ENCODE data around the gene SNAP23. TPM values are rescaled to one million over a fixed set of nuclear protein-coding genes. Genes with fewer than 3 reads are reported as not detected.
"Not testable (repeated sequence)": the region's sequence is repeated elsewhere in the genome, so short reads cannot be mapped to it uniquely, and the experiment has no call there.

Gene SNAP23
- total RNA-seq, 1 donor from 2014 or later, result 85.6 TPM

DNA sequence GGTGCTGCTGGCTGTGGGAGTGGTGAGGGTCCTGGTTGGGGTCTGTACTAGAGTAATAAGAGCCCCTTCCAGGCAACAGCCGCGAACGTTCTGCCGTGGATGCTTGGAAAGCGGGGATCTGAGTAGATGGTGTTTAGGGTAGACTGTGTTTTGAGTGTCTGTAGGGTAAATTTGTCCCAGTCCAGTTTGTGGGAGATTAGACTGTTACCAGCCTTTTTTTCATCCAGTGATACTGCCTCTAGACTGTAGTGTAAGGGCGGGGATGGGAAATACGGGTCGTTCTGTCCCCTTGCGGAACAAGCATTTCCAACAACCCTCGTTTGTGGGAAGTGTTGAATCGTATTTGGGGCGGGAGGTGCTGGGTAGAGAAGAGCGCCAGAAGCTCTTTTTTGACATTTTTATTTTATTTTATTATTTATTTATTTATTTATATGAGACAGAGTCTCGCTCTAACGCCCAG is 53.6 kb downstream of the SNAP23 start:
- Mint-ChIP-seq H3K36me3 (ENCODE audit: low read depth) (peaks cover 7% of the 10 kb centered on the region), H3K27me3 (ENCODE audit: low read depth) (no peaks in the 10 kb centered on the region), H3K9me3 (ENCODE audit: low read depth) (no peaks in the 10 kb centered on the region), H3K4me3 (ENCODE audit: unreplicated experiment) (peak overlapping the region; percentile 94), H3K27ac (ENCODE audit: unreplicated experiment) (peak overlapping the region; percentile 93), H3K4me1 (ENCODE audit: low read depth) (peaks cover 40% of the 10 kb centered on the region)
- DNase-seq (ENCODE audit: low spot score), result no peak
- TF ChIP-seq, protein P1, sequence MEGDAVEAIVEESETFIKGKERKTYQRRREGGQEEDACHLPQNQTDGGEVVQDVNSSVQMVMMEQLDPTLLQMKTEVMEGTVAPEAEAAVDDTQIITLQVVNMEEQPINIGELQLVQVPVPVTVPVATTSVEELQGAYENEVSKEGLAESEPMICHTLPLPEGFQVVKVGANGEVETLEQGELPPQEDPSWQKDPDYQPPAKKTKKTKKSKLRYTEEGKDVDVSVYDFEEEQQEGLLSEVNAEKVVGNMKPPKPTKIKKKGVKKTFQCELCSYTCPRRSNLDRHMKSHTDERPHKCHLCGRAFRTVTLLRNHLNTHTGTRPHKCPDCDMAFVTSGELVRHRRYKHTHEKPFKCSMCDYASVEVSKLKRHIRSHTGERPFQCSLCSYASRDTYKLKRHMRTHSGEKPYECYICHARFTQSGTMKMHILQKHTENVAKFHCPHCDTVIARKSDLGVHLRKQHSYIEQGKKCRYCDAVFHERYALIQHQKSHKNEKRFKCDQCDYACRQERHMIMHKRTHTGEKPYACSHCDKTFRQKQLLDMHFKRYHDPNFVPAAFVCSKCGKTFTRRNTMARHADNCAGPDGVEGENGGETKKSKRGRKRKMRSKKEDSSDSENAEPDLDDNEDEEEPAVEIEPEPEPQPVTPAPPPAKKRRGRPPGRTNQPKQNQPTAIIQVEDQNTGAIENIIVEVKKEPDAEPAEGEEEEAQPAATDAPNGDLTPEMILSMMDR (IDR thresholded peaks at IDR 0.05), result no peak

DNA sequence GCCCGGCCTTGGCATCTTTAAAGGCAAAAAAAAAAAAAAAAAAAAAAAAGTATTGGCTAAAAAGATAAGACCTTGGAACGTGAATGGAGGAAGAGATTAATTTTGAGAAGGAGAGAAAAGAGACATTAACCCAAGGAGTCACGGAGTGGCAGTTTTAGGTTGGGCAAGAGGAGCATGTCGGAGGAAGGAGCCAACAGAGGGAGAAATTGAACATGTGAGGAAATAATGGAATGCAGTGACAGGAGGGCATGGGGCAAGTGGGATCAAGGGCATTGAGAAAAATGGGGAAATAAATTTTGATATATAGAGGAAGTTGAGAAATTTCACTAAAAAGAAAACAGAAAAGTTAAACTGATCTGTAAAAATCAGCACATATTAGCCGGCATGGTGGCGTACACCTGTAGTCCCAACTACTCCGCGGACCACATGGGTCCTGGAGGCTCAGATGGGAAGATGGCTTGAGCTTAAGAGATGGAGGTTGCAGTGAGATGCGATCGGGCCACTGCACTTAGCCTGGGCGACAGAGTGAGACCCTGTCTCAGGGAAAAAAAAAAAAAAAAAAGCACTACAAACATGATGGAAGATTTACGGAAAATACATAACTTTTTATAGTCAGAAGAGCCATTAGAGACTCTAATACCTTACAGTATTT is 54.4 kb downstream of the SNAP23 start:
- Mint-ChIP-seq H3K9me3 (ENCODE audit: low read depth) (no peaks in the 10 kb centered on the region), H3K27ac (ENCODE audit: unreplicated experiment) (peak overlapping the region; percentile 8), H3K4me3 (ENCODE audit: unreplicated experiment) (peak overlapping the region; percentile 94), H3K36me3 (ENCODE audit: low read depth) (peaks cover 7% of the 10 kb centered on the region), H3K27me3 (ENCODE audit: low read depth) (no peaks in the 10 kb centered on the region), H3K4me1 (ENCODE audit: low read depth) (peaks cover 40% of the 10 kb centered on the region)
- TF ChIP-seq, protein P1 (IDR thresholded peaks at IDR 0.05), result no peak
- no peak for DNase-seq (ENCODE audit: low spot score)

DNA sequence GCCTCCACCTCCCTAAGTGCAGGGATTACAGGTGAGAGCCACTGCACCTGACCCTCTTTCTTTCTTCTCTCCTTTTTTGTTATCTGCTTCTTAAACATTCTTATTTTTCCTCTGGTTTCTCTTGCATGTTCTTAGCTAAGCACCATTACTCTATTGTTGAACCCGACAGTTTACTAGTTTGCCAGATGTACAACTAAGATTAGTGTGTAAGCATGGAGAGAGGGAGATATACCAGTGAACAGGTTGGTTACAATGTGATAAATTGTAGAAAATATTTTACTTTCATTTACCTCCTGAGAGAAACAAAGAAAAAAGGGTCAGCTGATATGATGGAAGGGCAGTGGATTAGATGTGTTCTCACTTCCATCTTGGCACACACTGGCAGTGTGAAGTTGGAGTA is 58.1 kb downstream of the SNAP23 start:
- DNase-seq (ENCODE audit: low spot score), result no peak
- no peaks in the 10 kb centered on the region for H3K36me3 Mint-ChIP-seq (ENCODE audit: low read depth)
- H3K27ac Mint-ChIP-seq (ENCODE audit: unreplicated experiment), result no peak overlapping the region
- H3K9me3 Mint-ChIP-seq (ENCODE audit: low read depth), result no peaks in the 10 kb centered on the region
- H3K4me1 Mint-ChIP-seq (ENCODE audit: low read depth), result peaks cover 11% of the 10 kb centered on the region
- H3K4me3 Mint-ChIP-seq (ENCODE audit: unreplicated experiment), result no peak overlapping the region
- no peaks in the 10 kb centered on the region for H3K27me3 Mint-ChIP-seq (ENCODE audit: low read depth)
- TF ChIP-seq, protein P1 (IDR thresholded peaks at IDR 0.05), result no peak

DNA sequence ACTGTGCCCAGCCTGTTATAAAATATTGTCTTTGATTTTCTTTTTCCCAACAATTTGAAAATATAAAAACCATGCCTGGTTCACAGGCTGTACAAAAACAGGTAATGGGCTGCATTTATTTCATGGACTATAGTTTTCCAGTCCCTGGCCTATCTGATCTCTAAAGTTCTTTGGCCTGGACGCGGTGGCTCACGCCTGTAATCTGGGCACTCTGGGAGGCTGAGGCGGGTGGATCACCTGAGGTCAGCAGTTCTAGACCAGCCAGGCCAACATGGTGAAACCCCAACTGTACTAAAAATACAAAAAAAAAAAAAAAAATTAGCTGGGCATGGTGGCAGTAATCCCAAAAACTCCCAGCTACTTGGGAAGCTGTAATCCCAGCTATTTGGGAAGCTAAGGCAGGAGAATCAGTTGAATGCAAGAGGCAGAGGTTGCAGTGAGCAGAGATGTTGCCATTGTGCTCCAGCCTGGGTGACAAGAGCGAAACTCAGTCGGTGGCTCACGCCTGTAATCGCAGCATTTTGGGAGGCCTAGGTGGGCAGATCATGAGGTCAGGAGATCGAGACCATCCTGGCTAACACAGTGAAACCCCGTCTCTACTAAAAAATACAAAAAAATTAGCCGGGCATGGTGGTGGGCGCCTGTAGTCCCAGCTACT is 61.2 kb downstream of the SNAP23 start:
- not testable (repeated sequence) for DNase-seq (ENCODE audit: low spot score); H3K4me3 Mint-ChIP-seq (ENCODE audit: unreplicated experiment); H3K27ac Mint-ChIP-seq (ENCODE audit: unreplicated experiment); H3K27me3 Mint-ChIP-seq (ENCODE audit: low read depth); H3K4me1 Mint-ChIP-seq (ENCODE audit: low read depth); H3K9me3 Mint-ChIP-seq (ENCODE audit: low read depth)
- peaks cover 16% of the 10 kb centered on the region for H3K36me3 Mint-ChIP-seq (ENCODE audit: low read depth)

DNA sequence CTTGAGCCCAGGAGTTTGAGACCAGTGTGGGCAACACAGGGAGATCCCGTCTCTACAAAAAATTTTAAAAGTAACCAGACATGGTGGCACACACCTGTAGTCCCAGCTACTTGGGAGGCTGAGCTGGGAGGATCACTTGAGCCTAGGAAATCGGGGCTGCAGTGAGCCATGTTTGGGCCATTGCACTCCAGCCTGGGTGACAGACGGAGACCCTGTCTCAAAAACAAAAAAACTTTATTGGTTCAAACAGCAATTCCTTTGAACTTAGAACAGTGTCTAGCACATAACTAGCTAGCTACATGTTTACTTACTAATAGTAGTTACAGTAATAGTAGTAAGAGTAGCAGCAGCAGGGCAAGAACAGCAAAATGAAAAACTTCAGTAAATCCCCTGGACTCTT is 63.3 kb downstream of the SNAP23 start:
- no peak for DNase-seq (ENCODE audit: low spot score)
- Mint-ChIP-seq H3K4me3 (ENCODE audit: unreplicated experiment) (no peak overlapping the region), H3K36me3 (ENCODE audit: low read depth) (peaks cover 16% of the 10 kb centered on the region), H3K4me1 (ENCODE audit: low read depth) (no peaks in the 10 kb centered on the region), H3K27me3 (ENCODE audit: low read depth) (no peaks in the 10 kb centered on the region), H3K9me3 (ENCODE audit: low read depth) (no peaks in the 10 kb centered on the region), H3K27ac (ENCODE audit: unreplicated experiment) (no peak overlapping the region)
- TF ChIP-seq, protein P1 (IDR thresholded peaks at IDR 0.05), result no peak
